Measurements from ENCODE around the gene CDNF. TPM values are rescaled to one million over a fixed set of nuclear protein-coding genes. Genes with fewer than 3 reads are reported as not detected.
"Not testable (repeated sequence)": the region's sequence is repeated elsewhere in the genome, so short reads cannot be mapped to it uniquely, and the experiment has no call there.

The CDNF gene
- total RNA-seq, 2 donors from 2014 or later: 0.48 to 1.0 TPM

DNA sequence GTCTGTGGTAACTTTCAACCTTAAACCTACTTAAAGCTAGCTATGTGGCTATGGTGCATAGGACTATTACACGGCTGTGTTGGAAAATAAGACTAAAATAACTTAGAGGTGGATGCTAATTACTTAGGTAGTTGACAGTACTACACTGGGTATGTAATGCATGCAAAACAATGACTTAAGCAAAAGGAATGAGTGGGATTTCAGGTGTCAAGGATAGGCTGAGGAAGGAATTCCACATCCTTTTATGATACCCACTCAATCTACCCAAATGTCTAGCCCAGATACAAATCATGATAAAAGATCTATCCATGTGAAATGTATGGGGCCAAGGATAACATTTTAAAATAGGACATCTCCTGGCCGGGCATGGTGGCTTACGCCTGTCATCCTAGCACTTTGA is 13.9 kb downstream of the CDNF start:
- Mint-ChIP-seq H3K27me3 (peaks cover 0 to 6% of the 10 kb centered on the region in 2 donors), H3K9me3 (no peaks in the 10 kb centered on the region), H3K36me3 (no peaks in the 10 kb centered on the region), H3K4me1 (ENCODE audit: low read depth in 2 of 2) (peaks cover 6 to 9% of the 10 kb centered on the region in 2 donors), H3K4me3 (no peak overlapping the region), H3K27ac (no peak overlapping the region)
- ATAC-seq: no peak
- no peak for DNase-seq (ENCODE audit: low spot score)

DNA sequence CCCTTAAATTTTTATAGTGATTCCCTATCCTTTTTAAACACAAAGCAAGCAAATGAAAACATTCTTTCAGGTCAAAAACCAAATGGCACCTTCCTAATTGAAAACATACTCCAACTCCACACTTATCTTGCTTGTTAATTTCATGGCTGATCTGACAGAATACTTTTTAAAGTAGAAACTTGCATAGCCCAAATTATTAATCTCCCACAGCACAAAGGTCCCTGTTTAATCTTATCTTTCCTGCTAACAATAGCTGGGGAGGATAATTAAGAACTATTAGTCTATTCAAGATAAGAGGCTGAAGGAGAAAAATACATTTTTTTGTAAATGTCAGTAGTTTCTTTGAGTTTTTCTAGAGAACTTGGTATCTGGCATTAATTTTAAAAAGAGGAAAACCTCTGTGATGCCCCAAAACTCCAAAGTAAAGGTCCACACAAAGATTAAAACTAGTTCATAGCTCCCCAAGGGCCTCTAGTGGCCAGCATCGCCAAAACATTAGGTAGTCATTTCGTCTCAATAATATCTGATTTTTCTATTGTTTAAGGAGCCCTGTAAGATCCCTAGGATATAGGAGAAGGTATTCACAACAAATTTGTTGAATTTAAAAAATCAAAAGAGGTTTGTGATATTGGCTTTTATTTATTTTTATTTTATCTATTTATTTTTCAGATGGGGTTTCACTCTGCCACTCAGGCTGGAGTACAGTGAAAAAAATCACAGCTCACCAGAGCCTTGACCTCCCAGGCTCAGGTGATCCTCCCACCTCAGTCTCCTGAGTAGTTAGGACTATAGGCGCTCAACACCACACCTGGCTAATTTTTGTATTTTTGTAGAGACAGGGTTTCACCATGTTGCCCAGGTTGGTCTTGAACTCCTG is 14.7 kb downstream of the CDNF start:
- Mint-ChIP-seq H3K36me3 (no peaks in the 10 kb centered on the region), H3K27me3 (peaks cover 0 to 6% of the 10 kb centered on the region in 2 donors), H3K4me3 (no peak overlapping the region), H3K9me3 (no peaks in the 10 kb centered on the region), H3K4me1 (ENCODE audit: low read depth in 2 of 2) (peaks cover 6 to 9% of the 10 kb centered on the region in 2 donors), H3K27ac (peak overlapping the region; percentile 9 to 78)
- peak in 1 of 2 donors; percentile 57 for ATAC-seq
- no peak for DNase-seq (ENCODE audit: low spot score)

DNA sequence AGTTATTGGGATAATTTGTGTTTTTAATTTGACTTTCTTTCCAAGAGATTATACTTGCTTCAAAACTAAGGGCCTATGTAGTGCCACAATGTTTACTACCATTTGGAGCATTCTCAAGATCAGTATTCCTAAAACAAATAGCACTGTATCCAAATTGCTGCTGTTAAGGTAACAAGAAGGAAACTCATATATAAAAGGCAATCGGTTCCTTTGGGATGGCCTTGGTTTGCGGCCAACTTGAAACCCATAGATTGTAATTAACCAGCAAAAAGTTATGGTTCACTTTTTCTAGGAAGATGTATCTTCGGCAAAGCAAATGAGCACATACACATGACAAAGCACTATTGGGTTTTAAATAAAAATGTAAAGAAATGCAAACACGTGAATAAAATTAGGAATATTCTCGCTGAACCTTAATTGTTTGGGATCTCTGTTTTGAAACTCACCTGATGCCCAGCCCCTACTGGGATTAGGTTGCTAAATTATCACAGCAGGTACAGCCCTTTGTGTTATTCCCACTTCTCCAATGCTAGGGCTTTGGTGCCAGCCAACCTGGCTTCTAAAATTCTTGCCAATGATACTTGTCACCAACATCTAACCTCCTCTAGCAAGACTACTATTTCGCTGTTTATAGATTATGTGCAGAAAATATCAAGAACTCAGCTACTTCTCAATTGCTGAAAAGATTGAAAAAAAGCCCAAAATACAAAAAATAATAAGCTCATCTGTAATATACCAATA is 16.0 kb downstream of the CDNF start:
- H3K4me1 Mint-ChIP-seq (ENCODE audit: low read depth in 2 of 2): peaks cover 6 to 9% of the 10 kb centered on the region in 2 donors
- ATAC-seq (no peak), DNase-seq (ENCODE audit: low spot score) (no peak)
- no peaks in the 10 kb centered on the region for H3K36me3 Mint-ChIP-seq
- peak overlapping the region in 1 of 2 donors; percentile 37 for H3K27ac Mint-ChIP-seq
- H3K4me3 Mint-ChIP-seq: no peak overlapping the region
- peaks cover 0 to 6% of the 10 kb centered on the region in 2 donors for H3K27me3 Mint-ChIP-seq
- no peaks in the 10 kb centered on the region for H3K9me3 Mint-ChIP-seq

DNA sequence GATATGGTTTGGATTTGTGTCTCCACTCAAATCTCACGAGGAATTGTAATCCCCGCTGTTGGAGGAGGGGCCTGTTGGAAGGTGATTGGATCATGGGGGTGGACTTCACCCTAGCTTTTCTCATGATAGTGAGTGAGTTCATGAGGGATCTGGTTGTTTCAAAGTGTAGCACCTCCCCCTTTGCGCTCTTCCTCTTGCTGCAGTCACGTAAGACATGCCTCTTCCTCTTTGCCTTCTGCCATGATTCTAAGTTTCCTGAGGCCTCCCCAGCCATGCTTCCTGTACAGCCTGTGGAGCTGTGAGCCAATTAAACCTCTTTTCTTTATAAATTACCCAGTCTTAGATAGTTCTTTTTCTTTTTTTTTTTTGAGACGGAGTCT is 17.1 kb downstream of the CDNF start:
- H3K27ac Mint-ChIP-seq: no peak overlapping the region
- ATAC-seq (no peak), DNase-seq (ENCODE audit: low spot score) (no peak)
- no peak overlapping the region for H3K4me3 Mint-ChIP-seq
- H3K27me3 Mint-ChIP-seq: peaks cover 0 to 1% of the 10 kb centered on the region in 2 donors
- peaks cover 4 to 6% of the 10 kb centered on the region in 2 donors for H3K4me1 Mint-ChIP-seq (ENCODE audit: low read depth in 2 of 2)
- H3K9me3 Mint-ChIP-seq: no peaks in the 10 kb centered on the region
- no peaks in the 10 kb centered on the region for H3K36me3 Mint-ChIP-seq

DNA sequence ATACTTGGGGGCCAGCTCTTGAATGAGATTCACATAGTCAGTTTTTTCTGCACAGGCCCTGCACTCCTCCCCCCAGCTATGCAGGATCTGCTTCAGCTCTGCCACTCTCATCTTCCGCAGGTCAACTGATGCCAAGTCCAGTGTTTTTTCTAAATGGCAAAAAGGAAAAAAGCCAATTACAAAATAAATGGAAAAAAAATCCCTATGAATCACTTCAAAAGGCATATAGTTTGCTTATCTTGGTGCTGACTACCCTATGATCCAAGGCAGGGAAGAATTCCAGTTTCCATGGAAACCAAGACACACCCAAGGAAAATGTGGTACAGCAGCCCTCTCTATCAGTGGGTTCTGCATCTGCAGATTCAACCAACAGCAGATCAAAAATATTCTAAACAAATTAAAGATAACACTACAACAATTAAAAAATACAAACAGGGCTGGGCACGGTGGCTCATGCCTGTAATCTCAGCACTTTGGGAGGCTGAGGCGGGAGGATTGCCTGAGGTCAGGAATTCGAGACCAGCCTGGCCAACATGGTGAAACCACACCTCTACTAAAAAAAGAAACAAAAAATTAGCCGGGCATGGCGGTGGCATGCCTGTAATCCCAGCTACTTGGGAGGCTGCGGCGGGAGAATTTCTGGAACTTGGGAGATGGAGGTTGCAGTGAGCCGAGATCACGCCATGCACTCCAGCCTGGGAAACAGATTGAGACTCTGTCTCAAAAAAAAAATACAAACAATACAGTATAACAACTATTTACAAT is 17.6 kb downstream of the CDNF start:
- no peaks in the 10 kb centered on the region for H3K9me3 Mint-ChIP-seq
- H3K4me3 Mint-ChIP-seq: no peak overlapping the region
- H3K36me3 Mint-ChIP-seq: no peaks in the 10 kb centered on the region
- H3K27ac Mint-ChIP-seq: no peak overlapping the region
- no peak for DNase-seq (ENCODE audit: low spot score)
- H3K4me1 Mint-ChIP-seq (ENCODE audit: low read depth in 2 of 2): peaks cover 4 to 6% of the 10 kb centered on the region in 2 donors
- no peaks in the 10 kb centered on the region for H3K27me3 Mint-ChIP-seq
- no peak for ATAC-seq

DNA sequence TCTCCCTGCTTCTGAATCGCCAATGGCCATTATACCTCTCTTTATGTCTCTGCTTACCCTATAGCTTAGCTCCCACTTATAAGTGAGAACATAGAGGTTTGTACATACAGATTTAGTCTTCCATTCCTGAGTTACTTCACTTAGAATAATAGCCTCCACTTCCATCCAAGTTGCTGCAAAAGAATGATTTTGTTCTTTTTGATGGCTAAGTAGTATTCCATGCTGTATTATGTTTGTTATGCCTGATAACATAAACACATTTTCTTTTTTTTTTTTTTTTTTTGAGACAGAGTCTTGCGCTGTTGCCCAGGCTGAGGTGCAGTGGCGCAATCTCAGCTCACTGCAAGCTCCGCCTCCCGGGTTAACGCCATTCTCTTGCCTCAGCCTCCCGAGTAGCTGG is 21.1 kb downstream of the CDNF start:
- not testable (repeated sequence) for H3K36me3 Mint-ChIP-seq; H3K27ac Mint-ChIP-seq; H3K9me3 Mint-ChIP-seq; H3K27me3 Mint-ChIP-seq; H3K4me1 Mint-ChIP-seq (ENCODE audit: low read depth in 2 of 2); DNase-seq (ENCODE audit: low spot score); ATAC-seq; H3K4me3 Mint-ChIP-seq

DNA sequence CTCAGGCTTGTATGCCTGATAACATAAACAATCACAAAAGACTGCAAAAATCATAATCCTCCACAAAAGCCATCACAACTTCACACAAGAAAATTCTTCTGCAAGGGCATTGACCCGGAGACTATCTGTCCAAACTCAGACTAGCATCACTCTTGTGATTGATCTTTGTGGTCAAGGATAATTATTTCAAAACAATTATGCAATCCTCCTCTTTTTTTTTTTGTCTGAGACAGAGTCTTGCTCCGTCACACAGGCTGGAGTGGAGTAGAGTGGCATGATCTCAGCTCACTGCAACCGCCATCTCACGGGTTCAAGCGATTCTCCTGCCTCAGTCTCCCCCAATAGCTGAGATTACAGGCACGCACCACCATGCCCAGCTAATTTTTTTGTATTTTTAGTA is 22.2 kb downstream of the CDNF start:
- no peak for ATAC-seq
- Mint-ChIP-seq H3K27ac (peak overlapping the region in 1 of 2 donors; percentile 14), H3K27me3 (no peaks in the 10 kb centered on the region), H3K4me1 (ENCODE audit: low read depth in 2 of 2) (peaks cover 0 to 4% of the 10 kb centered on the region in 2 donors), H3K4me3 (no peak overlapping the region), H3K9me3 (no peaks in the 10 kb centered on the region), H3K36me3 (no peaks in the 10 kb centered on the region)
- DNase-seq (ENCODE audit: low spot score): no peak

DNA sequence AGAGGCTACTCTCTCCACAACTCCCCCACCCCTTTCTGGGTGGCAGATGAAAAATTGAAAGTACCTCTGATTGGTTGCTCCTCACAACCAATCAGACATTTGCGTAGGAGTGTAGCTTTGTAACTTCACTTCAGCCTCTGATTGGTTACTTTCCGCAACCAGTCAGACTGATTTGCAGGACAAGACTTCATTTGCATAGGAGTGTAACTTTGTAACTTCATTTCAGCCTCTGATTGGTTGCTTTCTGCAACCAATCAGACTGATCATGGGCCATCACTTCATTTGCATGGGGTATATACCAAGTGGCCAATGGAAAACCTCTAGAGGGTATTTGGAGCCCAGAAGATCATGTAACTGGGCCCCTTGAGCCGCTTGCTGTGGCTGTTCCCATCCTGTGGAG is 25.6 kb downstream of the CDNF start:
- peak overlapping the region in 1 of 2 donors; percentile 83 for H3K27ac Mint-ChIP-seq
- no peaks in the 10 kb centered on the region for H3K36me3 Mint-ChIP-seq
- no peaks in the 10 kb centered on the region for H3K27me3 Mint-ChIP-seq
- peak overlapping the region; percentile 26 for H3K4me3 Mint-ChIP-seq
- H3K4me1 Mint-ChIP-seq (ENCODE audit: low read depth in 2 of 2): peaks cover 0 to 4% of the 10 kb centered on the region in 2 donors
- DNase-seq (ENCODE audit: low spot score) (no peak), ATAC-seq (peak; percentile 59 to 69)
- no peaks in the 10 kb centered on the region for H3K9me3 Mint-ChIP-seq

DNA sequence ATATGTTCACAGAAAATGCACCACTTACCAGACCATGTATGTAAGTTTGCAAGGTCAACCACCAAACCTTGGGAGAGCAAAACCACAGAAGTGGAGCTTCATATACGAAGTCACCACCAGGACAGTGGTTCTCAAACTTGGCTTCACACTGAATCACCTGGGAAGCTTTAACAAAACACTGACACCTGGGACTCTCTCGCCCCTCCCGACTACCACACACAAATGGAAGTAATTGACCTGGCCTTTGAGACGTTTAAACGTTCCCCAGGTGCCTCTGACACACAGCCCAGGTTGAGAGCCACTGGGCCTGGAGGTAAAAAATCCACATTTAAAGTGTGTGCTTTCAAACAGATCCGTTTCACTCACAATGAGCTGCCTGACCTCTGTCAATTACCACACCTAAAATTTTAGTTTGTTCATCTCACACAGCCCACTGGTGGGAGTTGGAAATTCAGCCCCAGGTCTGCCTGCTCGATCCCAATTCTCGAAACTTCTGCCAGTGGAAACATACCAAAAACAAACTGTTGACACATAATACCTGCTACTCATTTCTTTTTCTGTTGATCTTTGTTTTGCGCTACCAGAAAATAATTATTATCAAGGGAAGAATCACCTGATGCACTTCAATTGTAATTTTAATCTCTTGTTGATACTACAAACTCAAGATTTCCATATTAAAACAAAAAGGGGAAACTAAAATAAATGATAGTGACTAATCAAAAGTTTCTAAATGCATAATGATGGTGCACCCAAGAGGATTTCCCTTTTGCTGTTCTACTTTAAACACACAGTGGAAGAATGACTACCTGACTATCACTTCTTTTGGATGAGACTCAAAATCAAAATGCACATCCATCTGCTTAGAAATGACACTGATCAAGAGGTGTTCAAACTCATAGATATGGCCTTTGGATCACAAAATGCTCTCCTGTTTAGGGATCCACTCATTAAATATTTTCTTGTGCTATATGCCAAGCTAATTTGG is 26.6 kb downstream of the CDNF start:
- H3K27me3 Mint-ChIP-seq: no peaks in the 10 kb centered on the region
- no peaks in the 10 kb centered on the region for H3K36me3 Mint-ChIP-seq
- peaks cover 0 to 4% of the 10 kb centered on the region in 2 donors for H3K4me1 Mint-ChIP-seq (ENCODE audit: low read depth in 2 of 2)
- H3K27ac Mint-ChIP-seq: peak overlapping the region in 1 of 2 donors; percentile 83
- H3K4me3 Mint-ChIP-seq: no peak overlapping the region
- no peaks in the 10 kb centered on the region for H3K9me3 Mint-ChIP-seq
- DNase-seq (ENCODE audit: low spot score): no peak
- ATAC-seq: no peak

DNA sequence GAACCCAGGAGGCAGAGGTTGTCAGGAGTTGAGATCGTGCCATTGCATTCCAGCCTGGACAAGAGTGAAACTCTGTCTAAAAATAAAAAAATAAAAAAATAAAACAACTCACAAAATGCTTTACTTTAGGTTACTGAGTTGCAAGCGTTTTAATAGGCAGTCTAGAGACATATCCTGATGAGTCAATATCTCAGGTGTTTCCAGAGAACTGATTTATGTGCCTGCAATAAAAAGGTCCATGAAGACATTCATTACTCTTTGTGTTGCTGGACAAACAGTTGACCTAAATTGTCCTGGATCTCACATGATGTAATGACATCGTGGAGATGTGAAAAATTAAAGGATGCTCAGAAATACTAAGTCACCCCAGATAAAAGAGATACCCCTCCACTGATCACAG is 31.5 kb downstream of the CDNF start:
- no peaks in the 10 kb centered on the region for H3K9me3 Mint-ChIP-seq
- no peak for DNase-seq (ENCODE audit: low spot score)
- H3K27ac Mint-ChIP-seq: no peak overlapping the region
- no peak overlapping the region for H3K4me3 Mint-ChIP-seq
- no peaks in the 10 kb centered on the region for H3K27me3 Mint-ChIP-seq
- no peaks in the 10 kb centered on the region for H3K36me3 Mint-ChIP-seq
- ATAC-seq: no peak
- no peaks in the 10 kb centered on the region for H3K4me1 Mint-ChIP-seq (ENCODE audit: low read depth in 2 of 2)

DNA sequence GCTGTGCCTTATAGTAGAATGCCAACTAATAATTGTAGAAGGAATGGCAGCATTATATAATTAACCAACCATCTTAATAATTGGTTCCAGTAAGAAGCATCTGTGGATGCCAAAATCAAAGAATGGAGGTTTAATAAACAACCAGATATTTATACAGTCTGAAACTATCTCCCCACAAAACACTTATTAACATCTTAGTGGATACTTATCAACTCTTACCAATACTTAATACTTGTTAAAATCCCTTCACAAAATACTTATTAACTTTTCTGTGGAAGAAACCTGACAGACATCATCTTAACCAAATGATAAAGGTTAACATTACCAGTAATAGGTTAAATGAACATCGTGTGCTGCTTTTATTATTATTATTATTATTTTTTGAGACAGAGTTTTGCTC is 34.0 kb downstream of the CDNF start:
- H3K27ac Mint-ChIP-seq: no peak overlapping the region
- H3K36me3 Mint-ChIP-seq: no peaks in the 10 kb centered on the region
- H3K4me3 Mint-ChIP-seq: no peak overlapping the region
- ATAC-seq (no peak), DNase-seq (ENCODE audit: low spot score) (no peak)
- no peaks in the 10 kb centered on the region for H3K4me1 Mint-ChIP-seq (ENCODE audit: low read depth in 2 of 2)
- H3K9me3 Mint-ChIP-seq: no peaks in the 10 kb centered on the region
- no peaks in the 10 kb centered on the region for H3K27me3 Mint-ChIP-seq

DNA sequence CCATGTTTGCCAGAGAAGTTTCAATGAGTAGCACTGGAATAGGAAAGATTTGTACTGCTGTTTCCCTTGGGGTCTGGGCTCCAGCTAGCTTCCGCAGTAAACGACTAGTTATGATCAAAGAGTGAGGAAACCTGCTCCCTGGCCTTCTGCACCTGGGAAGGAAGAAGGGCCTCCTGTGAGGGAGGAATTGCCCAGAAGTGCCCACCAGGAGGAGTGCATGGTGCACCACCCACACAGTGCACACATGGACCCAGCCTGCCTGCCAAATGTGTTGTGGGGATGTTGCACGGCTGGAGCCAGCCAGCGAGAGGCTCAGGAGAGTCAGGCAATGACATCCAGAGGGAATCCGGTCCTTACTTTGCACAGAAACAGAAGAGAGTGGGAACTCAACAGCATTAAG is 36.1 kb downstream of the CDNF start:
- Mint-ChIP-seq H3K27me3 (peaks cover 0 to 2% of the 10 kb centered on the region in 2 donors), H3K36me3 (no peaks in the 10 kb centered on the region), H3K27ac (no peak overlapping the region), H3K4me3 (no peak overlapping the region), H3K4me1 (ENCODE audit: low read depth in 2 of 2) (peaks cover 0 to 3% of the 10 kb centered on the region in 2 donors), H3K9me3 (no peaks in the 10 kb centered on the region)
- DNase-seq (ENCODE audit: low spot score) (no peak), ATAC-seq (no peak)

DNA sequence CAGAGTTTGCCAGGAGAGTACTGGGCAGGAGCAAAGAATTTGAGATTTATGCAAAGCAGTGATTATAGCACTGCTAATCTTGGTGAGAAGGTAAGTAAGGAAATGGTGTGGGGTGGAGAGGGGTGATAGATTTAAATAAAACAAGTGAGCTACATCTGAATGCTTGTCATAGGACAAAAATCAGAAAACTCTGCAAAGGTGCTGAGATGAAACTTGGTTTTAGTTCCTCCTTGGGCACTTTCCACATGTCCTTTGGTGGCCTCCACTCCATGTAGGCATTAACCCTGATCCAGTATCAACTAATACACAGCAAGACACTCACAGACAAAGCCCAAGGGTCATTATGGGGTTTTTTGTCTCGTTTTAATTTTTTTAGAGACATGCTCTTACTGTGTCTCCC is 37.4 kb downstream of the CDNF start:
- H3K9me3 Mint-ChIP-seq: no peaks in the 10 kb centered on the region
- H3K36me3 Mint-ChIP-seq: no peaks in the 10 kb centered on the region
- H3K27ac Mint-ChIP-seq: no peak overlapping the region
- H3K4me3 Mint-ChIP-seq: no peak overlapping the region
- ATAC-seq: no peak
- H3K4me1 Mint-ChIP-seq (ENCODE audit: low read depth in 2 of 2): peaks cover 0 to 3% of the 10 kb centered on the region in 2 donors
- H3K27me3 Mint-ChIP-seq: peaks cover 0 to 2% of the 10 kb centered on the region in 2 donors
- no peak for DNase-seq (ENCODE audit: low spot score)
